Heart left ventricle (tissue), 13 donors: Measurements from ENCODE around the gene NFE2L2.
"Not testable (repeated sequence)": the region's sequence is repeated elsewhere in the genome, so short reads cannot be mapped to it uniquely, and the experiment has no call there.

Experiments used
- CTCF ChIP-seq, 12 donors: fragments of 200-600 bp; sonication (generic) in 4 of 12; IDR thresholded peaks; one replicate each; pipeline versions ENCODE4 v1.5.0 to v1.8.0; 2018 to 2022; ENCODE audit warnings: antibody characterized with exemption in 12 of 12, mild to moderate bottlenecking in 5 of 12
- POLR2A ChIP-seq, 2 donors: fragments of 450-650 bp; IDR thresholded peaks; one replicate each; pipeline ENCODE4 v1.6.1; 2017; ENCODE audit warnings: antibody characterized with exemption in 2 of 2, mild to moderate bottlenecking in 2 of 2, moderate library complexity in 2 of 2
- donor health status: ischemic (EF 13 %, LVEDD 7.1; RV severe dilation, severe dysfunction).
- donor health status: DM: no; HTN: yes; CAD: no.
- donor health status: DM: no; HTN: no; CAD: no.
- donor health status: ischemic (EF 25% LVEDD 6.9; RV normal size, moderate dysfunction).
- donor health status: ischemic (EF 25% LVEDD 5.7; RV mildly dilated, moderate dysfunction).
- donor health status: ischemic (EF 35%, LVEDD 5.7; RV mildly dilated, moderate dysfunction).
- donor health status: nonischemic (EF 11% LVEDD 7.7; RV severe dilation, severe dysfunction).
- donor health status: DM: yes; HTN: yes; CAD: no.
- donor health status: PGD.
- donor health status: ischemic (EF 29% LVEDD 5.4; RV normal size, mild dysfunction).
- donor health status: nonischemic (EF 23%, LVEDD 6.1; RV moderate dilation, normal function).

GRCh38 chr2:177186038-177186437 is 78.5 kb downstream of the NFE2L2 start:
- not testable (repeated sequence) for TF ChIP-seq CTCF, POLR2A (IDR thresholded peaks at IDR 0.05)
